ENCODE measurements around the gene SPINK13. TPM values are rescaled to one million over a fixed set of nuclear protein-coding genes. Genes with fewer than 3 reads are reported as not detected.
"Not testable (repeated sequence)": the region's sequence is repeated elsewhere in the genome, so short reads cannot be mapped to it uniquely, and the experiment has no call there.

SPINK13 gene
- total and polyA plus RNA-seq, 2 of the 13 experiments (the other 11 are each of a cell fraction or from before 2014, with no cell fraction given): not detected

GRCh38 chr5:148267962-148268361 is 632 bp upstream of the SPINK13 start:
- in situ Hi-C loops (cut with HindIII; ENCODE audit: extremely low pct_ligation_motif_present, low pct_unique_long_range_greater_than_20kb): no loop called here
- Histone ChIP-seq H3K27ac (ENCODE audit: extremely low read length, insufficient read depth, low read length) (no peak overlapping the region), H3K4me3 (replicated peaks in 1 of 3; ENCODE audit: insufficient read depth in 1 of 3, low read depth in 2 of 3, low read length in 3 of 3) (no peak overlapping the region), H4K20me1 (ENCODE audit: insufficient read depth, low read length) (no peaks in the 10 kb centered on the region), H2AFZ (ENCODE audit: low read length) (no peak overlapping the region), H3K4me1 (ENCODE audit: insufficient read depth, low read length) (no peaks in the 10 kb centered on the region), H3K4me2 (ENCODE audit: low read depth, low read length) (no peak overlapping the region), H3K36me3 (replicated peaks in 1 of 2; ENCODE audit: control insufficient read depth in 1 of 2, insufficient read depth in 2 of 2, low read length in 2 of 2) (no peaks in the 10 kb centered on the region), H3K27me3 (ENCODE audit: control insufficient read depth in 1 of 2, insufficient read depth in 2 of 2, low read length in 2 of 2) (no peaks in the 10 kb centered on the region), H3K79me2 (ENCODE audit: insufficient read depth, low read length) (no peaks in the 10 kb centered on the region), H3K9me3 (ENCODE audit: low read length) (no peaks in the 10 kb centered on the region), H3K9ac (ENCODE audit: insufficient read depth, low read depth, low read length) (no peak overlapping the region)
- BruUV-seq (replicated peaks): no TSS peak
- CTCF ChIA-PET (ENCODE audit: low intra/inter-chr PET ratio, low total read pairs): no interaction called here
- intact Hi-C loops (cut with micrococcal nuclease; ENCODE audit: unreplicated experiment): no loop called here
- POLR2A ChIA-PET: no interaction called here
- no peak for TF ChIP-seq TOE1 (CRISPR knock-in tag; IDR thresholded peaks at IDR 0.05)
- no peak for TF ChIP-seq ZFP82 (CRISPR knock-in tag; IDR thresholded peaks at IDR 0.05; ENCODE audit: borderline replicate concordance)
- TF ChIP-seq NFE2 (CRISPR knock-in tag; IDR thresholded peaks at IDR 0.05): no peak
- TF ChIP-seq ZNF12 (CRISPR knock-in tag; IDR thresholded peaks at IDR 0.05): no peak
- TF ChIP-seq ELK4 (CRISPR knock-in tag; IDR thresholded peaks at IDR 0.05; ENCODE audit: borderline replicate concordance): no peak
- TF ChIP-seq ZNF282 (IDR thresholded peaks at IDR 0.05; ENCODE audit: partially characterized antibody): no peak
- TF ChIP-seq ZNF225 (CRISPR knock-in tag; IDR thresholded peaks at IDR 0.05): no peak
- TF ChIP-seq PAF1 (CRISPR knock-in tag; IDR thresholded peaks at IDR 0.05): no peak
- no peak for TF ChIP-seq MAZ (IDR thresholded peaks at IDR 0.05; ENCODE audit: borderline replicate concordance, low read depth, low read length)
- no peak for TF ChIP-seq MAZ (CRISPR knock-in tag; IDR thresholded peaks at IDR 0.05; ENCODE audit: low read depth)
- no peak for TF ChIP-seq FOXO1 (CRISPR knock-in tag; IDR thresholded peaks at IDR 0.05)
- no peak for TF ChIP-seq ZNF878 (CRISPR knock-in tag; IDR thresholded peaks at IDR 0.05)
- TF ChIP-seq NPAS2 (CRISPR knock-in tag; IDR thresholded peaks at IDR 0.05; ENCODE audit: borderline replicate concordance): no peak
- TF ChIP-seq TAF1 (CRISPR knock-in tag; IDR thresholded peaks at IDR 0.05): no peak
- TF ChIP-seq ZNF788 (CRISPR knock-in tag; IDR thresholded peaks at IDR 0.05; ENCODE audit: borderline replicate concordance): no peak
- TF ChIP-seq ZNF549 (CRISPR knock-in tag; IDR thresholded peaks at IDR 0.05): no peak
- TF ChIP-seq RAD21 (CRISPR knock-in tag; IDR thresholded peaks at IDR 0.05): no peak
- TF ChIP-seq KMT2A (CRISPR knock-in tag; IDR thresholded peaks at IDR 0.05): no peak
- WGBS (ENCODE audit: low lambda C conversion rate): 13% methylated on average over 3 of the region's 3 CpGs
- FAIRE-seq: no peak
- DNase-seq (ENCODE audit: low spot score): no peak
- no peak for ATAC-seq

- FAIRE-seq; CTCF ChIA-PET (ENCODE audit: low intra/inter-chr PET ratio, low total read pairs); H3K9ac ChIP-seq (ENCODE audit: insufficient read depth, low read depth, low read length); in situ Hi-C loops (cut with HindIII; ENCODE audit: extremely low pct_ligation_motif_present, low pct_unique_long_range_greater_than_20kb); H2AFZ ChIP-seq (ENCODE audit: low read length); H4K20me1 ChIP-seq (ENCODE audit: insufficient read depth, low read length); H3K27me3 ChIP-seq (ENCODE audit: control insufficient read depth in 1 of 2, insufficient read depth in 2 of 2, low read length in 2 of 2); H3K27ac ChIP-seq (ENCODE audit: extremely low read length, insufficient read depth, low read length); DNase-seq (ENCODE audit: low spot score); H3K4me2 ChIP-seq (ENCODE audit: low read depth, low read length); intact Hi-C loops (cut with micrococcal nuclease; ENCODE audit: unreplicated experiment); BruUV-seq (replicated peaks); POLR2A ChIA-PET; H3K4me3 ChIP-seq (replicated peaks in 1 of 3; ENCODE audit: insufficient read depth in 1 of 3, low read depth in 2 of 3, low read length in 3 of 3); H3K79me2 ChIP-seq (ENCODE audit: insufficient read depth, low read length); H3K9me3 ChIP-seq (ENCODE audit: low read length); H3K36me3 ChIP-seq (replicated peaks in 1 of 2; ENCODE audit: control insufficient read depth in 1 of 2, insufficient read depth in 2 of 2, low read length in 2 of 2); ATAC-seq; H3K4me1 ChIP-seq (ENCODE audit: insufficient read depth, low read length): not testable (repeated sequence)
- WGBS (ENCODE audit: low lambda C conversion rate): 3% methylated on average over 2 of the region's 2 CpGs
Observed at GRCh38 chr5:148275129-148275528, 6.5 kb downstream of the SPINK13 start.

Data from HepG2 (cell line).